ENCODE results near the gene MKS1.

DNA sequence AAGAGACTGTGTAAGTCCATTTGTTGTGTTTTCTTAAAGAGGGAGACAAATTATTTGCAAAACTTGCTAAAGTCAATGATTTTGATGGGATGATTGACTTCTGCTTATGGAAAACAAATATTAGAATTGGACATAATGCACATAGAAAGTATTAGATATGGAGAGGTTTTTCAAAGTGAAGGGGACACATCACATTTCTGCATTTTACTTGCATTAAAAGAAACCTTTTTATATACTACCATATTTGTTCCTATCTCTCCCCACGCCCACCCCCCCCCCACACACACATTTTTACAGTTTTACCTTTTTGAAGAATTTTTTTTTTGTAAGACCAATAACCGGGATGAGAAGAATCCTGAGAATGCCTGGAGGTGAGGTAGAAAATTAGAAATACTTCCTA lies 60.9 kb downstream of the MKS1 start:
- TF ChIP-seq, protein P1, sequence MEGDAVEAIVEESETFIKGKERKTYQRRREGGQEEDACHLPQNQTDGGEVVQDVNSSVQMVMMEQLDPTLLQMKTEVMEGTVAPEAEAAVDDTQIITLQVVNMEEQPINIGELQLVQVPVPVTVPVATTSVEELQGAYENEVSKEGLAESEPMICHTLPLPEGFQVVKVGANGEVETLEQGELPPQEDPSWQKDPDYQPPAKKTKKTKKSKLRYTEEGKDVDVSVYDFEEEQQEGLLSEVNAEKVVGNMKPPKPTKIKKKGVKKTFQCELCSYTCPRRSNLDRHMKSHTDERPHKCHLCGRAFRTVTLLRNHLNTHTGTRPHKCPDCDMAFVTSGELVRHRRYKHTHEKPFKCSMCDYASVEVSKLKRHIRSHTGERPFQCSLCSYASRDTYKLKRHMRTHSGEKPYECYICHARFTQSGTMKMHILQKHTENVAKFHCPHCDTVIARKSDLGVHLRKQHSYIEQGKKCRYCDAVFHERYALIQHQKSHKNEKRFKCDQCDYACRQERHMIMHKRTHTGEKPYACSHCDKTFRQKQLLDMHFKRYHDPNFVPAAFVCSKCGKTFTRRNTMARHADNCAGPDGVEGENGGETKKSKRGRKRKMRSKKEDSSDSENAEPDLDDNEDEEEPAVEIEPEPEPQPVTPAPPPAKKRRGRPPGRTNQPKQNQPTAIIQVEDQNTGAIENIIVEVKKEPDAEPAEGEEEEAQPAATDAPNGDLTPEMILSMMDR (IDR thresholded peaks at IDR 0.05; ENCODE audit: low read length), result no peak
- TF ChIP-seq EZH2 (IDR thresholded peaks at IDR 0.05; ENCODE audit: borderline replicate concordance, low read length), result no peak
